GM23338 (cell line): ENCODE data around the gene DRD4.

Experiments
- CREB1 ChIP-seq: fragments of 250-450 bp; sonication (Bioruptor Pico); IDR thresholded peaks from 2 replicates; pipeline ENCODE4 v1.5.0; 2020; ENCODE audit warnings: low read depth, mild to moderate bottlenecking, moderate library complexity
- EZH2 ChIP-seq: fragments of 200-600 bp; sonication (generic); IDR thresholded peaks from one replicate; pipeline ENCODE4 v1.8.0; 2017; ENCODE audit warnings: antibody characterized with exemption, mild to moderate bottlenecking, low read depth; ENCODE audit not compliant: unreplicated experiment
- EZH2phosphoT487 ChIP-seq: fragments of 200-600 bp; sonication (generic); IDR thresholded peaks from one replicate; pipeline ENCODE4 v1.8.1; 2018; ENCODE audit warnings: antibody characterized with exemption; ENCODE audit not compliant: unreplicated experiment
- JUNB ChIP-seq: IDR thresholded peaks from one replicate; pipeline ENCODE4 v1.6.1; 2016; ENCODE audit warnings: antibody characterized with exemption; ENCODE audit not compliant: unreplicated experiment
- POLR2AphosphoS5 ChIP-seq: IDR thresholded peaks from 2 replicates; pipeline ENCODE4 v1.6.1; 2016; ENCODE audit warnings: antibody characterized with exemption, low read depth
- TF ChIP-seq, protein P1 (sequence below), 2 experiments: fragments of 200-600 bp in 1 of 2; sonication (generic) in 1 of 2; conservative IDR thresholded peaks; 2 replicates each; pipeline versions ENCODE4 v1.5.1 to v1.6.1; 2016 to 2017; ENCODE audit warnings: antibody characterized with exemption in 2 of 2, low read depth in 2 of 2, mild to moderate bottlenecking in 2 of 2, moderate library complexity in 1 of 2
- TF ChIP-seq, protein P2 (sequence below): IDR thresholded peaks from one replicate; pipeline ENCODE4 v1.6.1; 2018; ENCODE audit warnings: antibody characterized with exemption; ENCODE audit not compliant: unreplicated experiment

- TF ChIP-seq EZH2phosphoT487: no peak
- TF ChIP-seq, protein P1, sequence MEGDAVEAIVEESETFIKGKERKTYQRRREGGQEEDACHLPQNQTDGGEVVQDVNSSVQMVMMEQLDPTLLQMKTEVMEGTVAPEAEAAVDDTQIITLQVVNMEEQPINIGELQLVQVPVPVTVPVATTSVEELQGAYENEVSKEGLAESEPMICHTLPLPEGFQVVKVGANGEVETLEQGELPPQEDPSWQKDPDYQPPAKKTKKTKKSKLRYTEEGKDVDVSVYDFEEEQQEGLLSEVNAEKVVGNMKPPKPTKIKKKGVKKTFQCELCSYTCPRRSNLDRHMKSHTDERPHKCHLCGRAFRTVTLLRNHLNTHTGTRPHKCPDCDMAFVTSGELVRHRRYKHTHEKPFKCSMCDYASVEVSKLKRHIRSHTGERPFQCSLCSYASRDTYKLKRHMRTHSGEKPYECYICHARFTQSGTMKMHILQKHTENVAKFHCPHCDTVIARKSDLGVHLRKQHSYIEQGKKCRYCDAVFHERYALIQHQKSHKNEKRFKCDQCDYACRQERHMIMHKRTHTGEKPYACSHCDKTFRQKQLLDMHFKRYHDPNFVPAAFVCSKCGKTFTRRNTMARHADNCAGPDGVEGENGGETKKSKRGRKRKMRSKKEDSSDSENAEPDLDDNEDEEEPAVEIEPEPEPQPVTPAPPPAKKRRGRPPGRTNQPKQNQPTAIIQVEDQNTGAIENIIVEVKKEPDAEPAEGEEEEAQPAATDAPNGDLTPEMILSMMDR (conservative IDR thresholded peaks at IDR 0.05; ENCODE audit: low read depth in 2 of 2): no peak
- TF ChIP-seq CREB1 (CRISPR knock-in tag): no peak
- TF ChIP-seq EZH2: no peak
- no peak; the same call in 1 of the 2 replicates for TF ChIP-seq POLR2AphosphoS5
- TF ChIP-seq, protein P2, sequence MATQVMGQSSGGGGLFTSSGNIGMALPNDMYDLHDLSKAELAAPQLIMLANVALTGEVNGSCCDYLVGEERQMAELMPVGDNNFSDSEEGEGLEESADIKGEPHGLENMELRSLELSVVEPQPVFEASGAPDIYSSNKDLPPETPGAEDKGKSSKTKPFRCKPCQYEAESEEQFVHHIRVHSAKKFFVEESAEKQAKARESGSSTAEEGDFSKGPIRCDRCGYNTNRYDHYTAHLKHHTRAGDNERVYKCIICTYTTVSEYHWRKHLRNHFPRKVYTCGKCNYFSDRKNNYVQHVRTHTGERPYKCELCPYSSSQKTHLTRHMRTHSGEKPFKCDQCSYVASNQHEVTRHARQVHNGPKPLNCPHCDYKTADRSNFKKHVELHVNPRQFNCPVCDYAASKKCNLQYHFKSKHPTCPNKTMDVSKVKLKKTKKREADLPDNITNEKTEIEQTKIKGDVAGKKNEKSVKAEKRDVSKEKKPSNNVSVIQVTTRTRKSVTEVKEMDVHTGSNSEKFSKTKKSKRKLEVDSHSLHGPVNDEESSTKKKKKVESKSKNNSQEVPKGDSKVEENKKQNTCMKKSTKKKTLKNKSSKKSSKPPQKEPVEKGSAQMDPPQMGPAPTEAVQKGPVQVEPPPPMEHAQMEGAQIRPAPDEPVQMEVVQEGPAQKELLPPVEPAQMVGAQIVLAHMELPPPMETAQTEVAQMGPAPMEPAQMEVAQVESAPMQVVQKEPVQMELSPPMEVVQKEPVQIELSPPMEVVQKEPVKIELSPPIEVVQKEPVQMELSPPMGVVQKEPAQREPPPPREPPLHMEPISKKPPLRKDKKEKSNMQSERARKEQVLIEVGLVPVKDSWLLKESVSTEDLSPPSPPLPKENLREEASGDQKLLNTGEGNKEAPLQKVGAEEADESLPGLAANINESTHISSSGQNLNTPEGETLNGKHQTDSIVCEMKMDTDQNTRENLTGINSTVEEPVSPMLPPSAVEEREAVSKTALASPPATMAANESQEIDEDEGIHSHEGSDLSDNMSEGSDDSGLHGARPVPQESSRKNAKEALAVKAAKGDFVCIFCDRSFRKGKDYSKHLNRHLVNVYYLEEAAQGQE: no peak
- no peak for TF ChIP-seq JUNB
These were observed 22.9 kb upstream of the DRD4 start for GRCh38 chr11:614021-614622.
